Stomach (tissue), 9 donors: ENCODE measurements around the gene NRROS. TPM values are rescaled to one million over a fixed set of nuclear protein-coding genes. Genes with fewer than 3 reads are reported as not detected.

Experiments
- DNase-seq, 2 donors: peaks; one replicate each; pipeline versions ENCODE4 v3.0.0 to v3.0.0-alpha.2; 2013 to 2019
- H3K27ac ChIP-seq, 5 donors: fragments of 200-600 bp in 4 of 5; sonication (generic) in 4 of 5; one replicate each; pipeline ENCODE4 v1.5.1; 2013 to 2019; ENCODE audit warnings: mild to moderate bottlenecking in 1 of 5, moderate library complexity in 1 of 5
- H3K27me3 ChIP-seq, 3 donors: fragments of 200-600 bp; sonication (generic); one replicate each; pipeline ENCODE4 v1.5.1; 2017 to 2019; ENCODE audit warnings: mixed run types in 1 of 3
- H3K36me3 ChIP-seq, 4 donors: fragments of 200-600 bp; sonication (generic); 1 replicate in 3 of 4; 2 replicates in 1 of 4; pipeline ENCODE4 v1.5.1; 2016 to 2019
- H3K4me1 ChIP-seq, 4 donors: fragments of 200-600 bp; sonication (generic); one replicate each; pipeline ENCODE4 v1.5.1; 2016 to 2019
- H3K4me3 ChIP-seq, 4 donors: fragments of 200-600 bp; sonication (generic) in 3 of 4; one replicate each; pipeline ENCODE4 v1.5.1; 2016 to 2019; ENCODE audit warnings: mild to moderate bottlenecking in 1 of 4
- H3K9me3 ChIP-seq, 4 donors: fragments of 200-600 bp; sonication (generic); one replicate each; pipeline ENCODE4 v1.5.1; 2016 to 2019
- EP300 ChIP-seq: sonication (generic); formaldehyde crosslinking; IDR thresholded peaks from one replicate; pipeline ENCODE4 v1.6.1; 2017; ENCODE audit warnings: antibody characterized with exemption
- POLR2A ChIP-seq, 4 donors: fragments of 450-650 bp; IDR thresholded peaks; one replicate each; pipeline ENCODE4 v1.6.1; 2016; ENCODE audit warnings: antibody characterized with exemption in 4 of 4, control low read depth in 2 of 4, mild to moderate bottlenecking in 1 of 4, moderate library complexity in 1 of 4
- POLR2AphosphoS5 ChIP-seq, 3 donors: sonication (generic); formaldehyde crosslinking; IDR thresholded peaks; one replicate each; pipeline ENCODE4 v1.6.1; 2016; ENCODE audit warnings: antibody characterized with exemption in 3 of 3
- WGBS, 5 donors: extraction: QIAGEN DNeasy Blood & Tissue Kit in 3 of 5; methylation state at CpG; one replicate each; pipeline versions ENCODE4 v1.1.5 to v1.1.7; 2013 to 2018; 5-methylcytosine and 5-hydroxymethylcytosine counted together
- intact Hi-C: fragments of 100-400 bp; cut with DNase I; formaldehyde crosslinking; loops from one replicate; pipeline ENCODE4 v1.15.1; 2023; ENCODE audit warnings: low total_unique reads
- polyA plus RNA-seq, 3 donors: library from polyadenylated mRNA; stranded (reverse); fragments of 200-250 nt; gene quantifications; one replicate each; pipeline ENCODE4 v1.2.3, GENCODE V29; 2013
- total RNA-seq, 5 donors: library from RNA; depleted of rRNA; stranded (reverse); fragments of >200 nt; gene quantifications; one replicate each; pipeline versions ENCODE4 v1.1.0 to v1.2.3, GENCODE V29; 2014 to 2016
- TF ChIP-seq, protein P1 (sequence below), 7 experiments: fragments of 450-650 bp in 4 of 7; fragments of 200-600 bp in 3 of 7; sonication (generic) in 3 of 7; IDR thresholded peaks; one replicate each; pipeline ENCODE4 v1.5.1; 2016 to 2019; ENCODE audit warnings: antibody characterized with exemption in 7 of 7, control low read depth in 2 of 7, mild to moderate bottlenecking in 1 of 7
- donor health status: healthy with polysubstance abuse.
- donor health status: Bipolar disorder and iron deficiency.
- donor health status: healthy.

The NRROS gene
- total and polyA plus RNA-seq, 8 donors, result 0.45 to 5.5 (median 1.4) TPM; not detected in 1

DNA sequence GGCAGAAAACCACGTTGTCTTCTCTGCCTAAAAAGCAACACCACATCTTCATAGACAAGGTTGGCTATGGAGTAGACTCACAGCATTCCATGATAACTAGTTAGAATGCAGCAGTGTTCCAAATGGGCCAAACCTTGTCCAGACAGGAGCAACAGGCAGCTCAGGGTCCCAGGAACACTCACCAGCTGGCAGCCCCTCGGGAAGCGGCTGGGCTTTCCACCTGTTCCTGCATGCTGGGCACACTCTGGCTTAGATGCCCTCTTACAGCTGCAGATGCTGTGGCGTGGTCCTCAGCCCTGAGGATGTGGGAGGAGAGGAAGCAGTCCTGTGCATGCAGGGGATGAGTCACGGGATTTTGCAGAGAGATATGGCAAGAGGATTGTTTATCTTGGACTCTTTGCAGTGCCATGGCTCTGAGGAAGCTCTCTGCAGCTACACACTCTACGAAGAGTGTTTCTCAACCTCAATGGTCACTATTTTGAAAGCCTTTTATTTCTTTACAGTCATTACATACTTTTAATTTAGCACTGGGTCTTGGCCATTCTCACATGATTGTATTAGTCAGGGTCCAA is 11.3 kb downstream of the NRROS start:
- no peaks in the 10 kb centered on the region for H3K27me3 ChIP-seq
- intact Hi-C loops, result no loop called here
- no peaks in the 10 kb centered on the region for H3K9me3 ChIP-seq
- peak overlapping the region in 4 of 5 donors; percentile 47 to 78 (median 58) for H3K27ac ChIP-seq
- peak; percentile 39 to 54 for DNase-seq
- 31 to 53% (median 42%) methylated on average over 6 of the region's 6 CpGs for WGBS, 5 donors
- H3K4me3 ChIP-seq, result no peak overlapping the region
- TF ChIP-seq POLR2AphosphoS5 (IDR thresholded peaks at IDR 0.05) (peak; percentile 7 to 56 (median 11)), EP300 (no peak), POLR2A (IDR thresholded peaks at IDR 0.05) (no peak)
- TF ChIP-seq, protein P1, sequence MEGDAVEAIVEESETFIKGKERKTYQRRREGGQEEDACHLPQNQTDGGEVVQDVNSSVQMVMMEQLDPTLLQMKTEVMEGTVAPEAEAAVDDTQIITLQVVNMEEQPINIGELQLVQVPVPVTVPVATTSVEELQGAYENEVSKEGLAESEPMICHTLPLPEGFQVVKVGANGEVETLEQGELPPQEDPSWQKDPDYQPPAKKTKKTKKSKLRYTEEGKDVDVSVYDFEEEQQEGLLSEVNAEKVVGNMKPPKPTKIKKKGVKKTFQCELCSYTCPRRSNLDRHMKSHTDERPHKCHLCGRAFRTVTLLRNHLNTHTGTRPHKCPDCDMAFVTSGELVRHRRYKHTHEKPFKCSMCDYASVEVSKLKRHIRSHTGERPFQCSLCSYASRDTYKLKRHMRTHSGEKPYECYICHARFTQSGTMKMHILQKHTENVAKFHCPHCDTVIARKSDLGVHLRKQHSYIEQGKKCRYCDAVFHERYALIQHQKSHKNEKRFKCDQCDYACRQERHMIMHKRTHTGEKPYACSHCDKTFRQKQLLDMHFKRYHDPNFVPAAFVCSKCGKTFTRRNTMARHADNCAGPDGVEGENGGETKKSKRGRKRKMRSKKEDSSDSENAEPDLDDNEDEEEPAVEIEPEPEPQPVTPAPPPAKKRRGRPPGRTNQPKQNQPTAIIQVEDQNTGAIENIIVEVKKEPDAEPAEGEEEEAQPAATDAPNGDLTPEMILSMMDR (IDR thresholded peaks at IDR 0.05), result no peak
- peaks cover 4 to 14% (median 10%) of the 10 kb centered on the region in 4 donors for H3K36me3 ChIP-seq
- peaks cover 0 to 32% (median 14%) of the 10 kb centered on the region in 4 donors for H3K4me1 ChIP-seq

DNA sequence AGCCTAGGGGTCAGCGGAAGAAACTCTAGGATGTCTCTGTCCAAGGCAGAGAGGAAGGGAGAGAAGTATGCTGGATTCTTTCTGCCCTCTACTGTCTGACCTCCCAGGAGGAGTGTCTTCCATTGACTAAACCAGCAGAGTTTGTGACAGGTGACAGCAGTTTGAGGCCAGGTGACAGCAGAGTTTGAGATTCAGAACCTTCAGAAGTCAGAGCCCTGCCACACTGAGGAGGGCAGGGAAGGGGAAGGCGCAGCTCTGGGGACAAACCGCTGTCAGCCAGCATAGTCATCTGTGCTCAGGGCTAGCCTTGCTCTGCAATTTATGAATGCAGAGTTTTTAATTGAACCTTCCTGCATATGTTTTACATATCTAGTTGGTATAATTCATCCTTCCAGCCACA is 12.3 kb downstream of the NRROS start:
- Histone ChIP-seq H3K27me3 (no peaks in the 10 kb centered on the region), H3K4me3 (no peak overlapping the region), H3K36me3 (peaks cover 4 to 23% (median 18%) of the 10 kb centered on the region in 4 donors), H3K4me1 (peaks cover 0 to 23% (median 14%) of the 10 kb centered on the region in 4 donors), H3K27ac (peak overlapping the region in 3 of 5 donors; percentile 51 to 78 (median 66)), H3K9me3 (no peaks in the 10 kb centered on the region)
- WGBS, 5 donors, result 79 to 97% (median 88%) methylated on average over 3 of the region's 3 CpGs
- TF ChIP-seq POLR2A (IDR thresholded peaks at IDR 0.05), result no peak
- no peak for TF ChIP-seq EP300
- TF ChIP-seq POLR2AphosphoS5 (IDR thresholded peaks at IDR 0.05), result no peak
- TF ChIP-seq, protein P1 (IDR thresholded peaks at IDR 0.05), result no peak
- DNase-seq, result no peak
- intact Hi-C loops, result no loop called here

DNA sequence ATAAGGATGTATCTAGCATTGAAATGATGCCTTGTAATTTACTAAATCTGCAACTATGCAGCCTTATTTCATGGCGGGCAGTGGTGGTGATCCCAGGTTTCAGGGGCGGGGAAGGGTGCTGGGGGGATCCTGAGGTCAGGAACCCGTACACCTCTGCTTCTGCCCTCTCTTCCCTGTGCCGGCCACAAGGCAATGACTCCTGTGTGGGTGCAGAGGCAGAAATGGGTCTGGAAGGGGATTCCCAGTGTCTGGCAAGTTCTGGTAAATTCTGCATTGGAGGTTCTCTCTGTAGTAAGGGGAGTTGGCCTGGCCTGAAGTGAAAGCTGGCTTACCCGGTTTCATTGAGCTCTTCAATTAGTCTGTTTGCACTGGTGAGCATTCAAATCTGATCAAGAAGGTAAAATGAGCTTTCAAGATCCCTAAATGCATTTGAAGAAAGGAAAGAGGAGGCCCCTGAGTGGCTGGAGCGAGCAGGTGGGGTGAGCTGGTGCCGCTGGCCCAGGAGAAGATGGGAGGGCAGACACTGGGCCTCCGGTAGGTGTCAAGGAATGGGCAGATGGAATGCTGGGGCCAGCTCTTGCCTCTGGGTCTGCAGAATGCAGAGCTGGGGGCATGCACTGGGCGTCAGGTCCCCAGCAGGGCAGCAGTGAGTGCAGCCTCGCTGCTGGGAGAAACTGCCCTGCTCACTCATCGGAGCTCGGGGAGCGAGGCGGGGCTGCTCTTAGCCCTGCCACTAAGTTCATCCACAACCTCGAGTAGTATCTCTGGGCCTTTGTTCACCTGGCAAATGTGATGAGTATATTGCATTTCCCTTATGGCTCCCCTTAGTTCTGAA is 13.7 kb downstream of the NRROS start:
- intact Hi-C loops, result no loop called here
- peaks cover 0 to 23% (median 14%) of the 10 kb centered on the region in 4 donors for H3K4me1 ChIP-seq
- H3K27ac ChIP-seq, result no peak overlapping the region
- peaks cover 4 to 32% (median 20%) of the 10 kb centered on the region in 4 donors for H3K36me3 ChIP-seq
- no peaks in the 10 kb centered on the region for H3K27me3 ChIP-seq
- WGBS, 5 donors, result 74 to 86% (median 80%) methylated on average over 12 to 15 of the region's 15 CpGs
- no peak for DNase-seq
- TF ChIP-seq, protein P1 (IDR thresholded peaks at IDR 0.05), result no peak
- TF ChIP-seq POLR2A (IDR thresholded peaks at IDR 0.05) (no peak), POLR2AphosphoS5 (IDR thresholded peaks at IDR 0.05) (no peak), EP300 (no peak)
- no peak overlapping the region for H3K4me3 ChIP-seq
- no peaks in the 10 kb centered on the region for H3K9me3 ChIP-seq

DNA sequence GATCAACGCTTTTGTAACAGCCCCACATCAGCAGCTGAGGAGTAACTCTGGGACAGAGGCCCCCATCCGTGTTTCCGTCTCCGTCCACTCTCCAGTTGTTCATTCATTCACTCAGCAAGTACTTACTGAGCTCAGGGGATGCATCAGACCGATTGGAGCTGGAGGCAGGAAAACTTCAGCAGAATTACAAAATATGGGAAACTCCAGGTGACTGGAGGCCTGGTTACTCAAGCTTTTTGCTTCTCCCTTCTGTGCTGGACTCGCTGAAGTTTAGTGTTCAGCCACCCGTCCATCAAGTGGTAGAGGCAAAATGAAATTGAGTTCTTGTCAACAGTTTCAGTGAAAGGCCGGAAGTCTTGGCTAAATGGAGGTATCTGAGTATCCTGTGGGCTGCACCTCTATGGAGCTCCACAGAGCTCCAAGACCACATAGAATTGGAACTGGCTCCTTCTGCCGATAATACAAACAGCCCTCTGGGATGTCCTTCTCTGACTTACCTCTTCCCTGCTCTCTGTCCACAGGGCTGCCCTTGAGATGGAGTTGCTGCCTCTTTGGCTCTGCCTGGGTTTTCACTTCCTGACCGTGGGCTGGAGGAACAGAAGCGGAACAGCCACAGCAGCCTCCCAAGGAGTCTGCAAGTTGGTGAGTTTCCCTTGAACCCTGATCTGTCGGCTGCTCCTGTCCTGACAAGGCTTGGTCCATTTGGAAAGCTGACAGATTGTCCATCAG is 14.7 kb downstream of the NRROS start:
- WGBS, 5 donors, result 79 to 91% (median 85%) methylated on average over 12 of the region's 12 CpGs
- intact Hi-C loops, result no loop called here
- Histone ChIP-seq H3K27me3 (no peaks in the 10 kb centered on the region), H3K9me3 (no peaks in the 10 kb centered on the region), H3K36me3 (peaks cover 4 to 35% (median 20%) of the 10 kb centered on the region in 4 donors), H3K4me3 (no peak overlapping the region), H3K4me1 (peaks cover 0 to 23% (median 14%) of the 10 kb centered on the region in 4 donors), H3K27ac (no peak overlapping the region)
- no peak for DNase-seq
- TF ChIP-seq POLR2A (IDR thresholded peaks at IDR 0.05) (no peak), POLR2AphosphoS5 (IDR thresholded peaks at IDR 0.05) (no peak), EP300 (no peak)
- TF ChIP-seq, protein P1 (IDR thresholded peaks at IDR 0.05), result no peak
